HG03342 (cell line): ENCODE measurements around the gene SFRP2.

ENCODE experiments used
- ATAC-seq: cut with Tn5 transposase; IDR thresholded peaks from one replicate; pipeline ENCODE4 v1.9.1; 2021; ENCODE audit warnings: mild to moderate bottlenecking, moderate library complexity; ENCODE audit not compliant: unreplicated experiment

SFRP2 gene

DNA sequence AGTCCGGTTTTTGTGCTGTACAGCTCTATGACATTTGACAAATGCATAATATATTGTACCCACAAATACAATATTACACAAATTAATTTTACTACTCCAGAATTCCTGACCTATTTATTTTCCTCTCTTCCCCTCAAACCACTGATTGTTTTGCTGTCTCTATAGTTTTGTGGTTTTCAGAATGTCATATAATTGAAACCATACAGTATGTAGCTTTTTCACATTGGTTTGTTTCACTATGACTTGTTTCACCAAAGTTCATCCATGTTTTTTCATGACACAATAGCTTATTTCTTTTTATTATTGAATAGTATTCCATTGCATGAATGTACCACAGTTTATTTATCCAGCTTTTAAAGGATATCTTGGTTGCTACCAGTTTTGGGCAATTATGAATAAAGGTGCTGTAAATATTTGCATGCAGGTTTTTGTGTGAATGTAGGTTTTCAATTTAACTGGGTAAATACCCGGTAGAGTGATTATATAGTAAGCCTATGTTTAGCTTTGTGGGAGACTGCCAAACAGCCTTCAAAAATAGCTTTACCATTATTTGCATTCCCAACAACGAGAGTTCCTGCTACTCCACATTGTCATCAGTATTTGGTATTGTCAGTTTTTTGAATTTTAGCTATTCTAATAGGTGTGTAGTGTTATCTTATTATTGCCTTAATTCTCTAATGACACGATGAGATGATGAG is 55.0 kb downstream of the SFRP2 start:
- peak; percentile 61 for ATAC-seq

- ATAC-seq: no peak
Measured at GRCh38 chr4:153731239-153731638, 57.6 kb downstream of the SFRP2 start.
